Measurements from ENCODE around the gene TMEM170A.

DNA sequence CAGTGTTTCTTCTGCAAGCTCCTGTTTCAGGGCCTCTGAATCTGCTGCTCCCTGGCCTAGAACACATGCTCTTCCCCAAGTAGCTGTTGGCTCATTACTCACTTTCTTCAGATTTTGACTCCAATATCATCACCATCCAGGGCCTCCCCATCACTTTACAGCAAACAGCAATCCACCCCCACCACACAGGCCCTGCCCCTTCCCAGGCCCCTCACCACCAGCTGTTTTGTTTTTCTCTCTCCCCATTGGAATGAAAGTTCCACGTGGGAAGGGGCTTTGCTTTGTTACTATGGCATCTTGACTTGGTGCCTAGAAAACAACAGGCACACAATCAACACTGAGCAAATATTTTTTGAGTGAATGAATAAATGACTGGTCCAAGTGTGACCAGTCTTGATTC lies 4.0 kb downstream of the TMEM170A start:
- TF ChIP-seq POLR2AphosphoS5 (IDR thresholded peaks at IDR 0.05; ENCODE audit: low read depth, low read length) (no peak), SIN3A (IDR thresholded peaks at IDR 0.05; ENCODE audit: borderline replicate concordance, insufficient read depth, low read length) (no peak), TAF1 (IDR thresholded peaks at IDR 0.05; ENCODE audit: borderline replicate concordance, insufficient read depth, low read length) (no peak)
- TF ChIP-seq, protein P1, sequence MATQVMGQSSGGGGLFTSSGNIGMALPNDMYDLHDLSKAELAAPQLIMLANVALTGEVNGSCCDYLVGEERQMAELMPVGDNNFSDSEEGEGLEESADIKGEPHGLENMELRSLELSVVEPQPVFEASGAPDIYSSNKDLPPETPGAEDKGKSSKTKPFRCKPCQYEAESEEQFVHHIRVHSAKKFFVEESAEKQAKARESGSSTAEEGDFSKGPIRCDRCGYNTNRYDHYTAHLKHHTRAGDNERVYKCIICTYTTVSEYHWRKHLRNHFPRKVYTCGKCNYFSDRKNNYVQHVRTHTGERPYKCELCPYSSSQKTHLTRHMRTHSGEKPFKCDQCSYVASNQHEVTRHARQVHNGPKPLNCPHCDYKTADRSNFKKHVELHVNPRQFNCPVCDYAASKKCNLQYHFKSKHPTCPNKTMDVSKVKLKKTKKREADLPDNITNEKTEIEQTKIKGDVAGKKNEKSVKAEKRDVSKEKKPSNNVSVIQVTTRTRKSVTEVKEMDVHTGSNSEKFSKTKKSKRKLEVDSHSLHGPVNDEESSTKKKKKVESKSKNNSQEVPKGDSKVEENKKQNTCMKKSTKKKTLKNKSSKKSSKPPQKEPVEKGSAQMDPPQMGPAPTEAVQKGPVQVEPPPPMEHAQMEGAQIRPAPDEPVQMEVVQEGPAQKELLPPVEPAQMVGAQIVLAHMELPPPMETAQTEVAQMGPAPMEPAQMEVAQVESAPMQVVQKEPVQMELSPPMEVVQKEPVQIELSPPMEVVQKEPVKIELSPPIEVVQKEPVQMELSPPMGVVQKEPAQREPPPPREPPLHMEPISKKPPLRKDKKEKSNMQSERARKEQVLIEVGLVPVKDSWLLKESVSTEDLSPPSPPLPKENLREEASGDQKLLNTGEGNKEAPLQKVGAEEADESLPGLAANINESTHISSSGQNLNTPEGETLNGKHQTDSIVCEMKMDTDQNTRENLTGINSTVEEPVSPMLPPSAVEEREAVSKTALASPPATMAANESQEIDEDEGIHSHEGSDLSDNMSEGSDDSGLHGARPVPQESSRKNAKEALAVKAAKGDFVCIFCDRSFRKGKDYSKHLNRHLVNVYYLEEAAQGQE (IDR thresholded peaks at IDR 0.05; ENCODE audit: insufficient read depth in 1 of 2, low read depth in 2 of 2, low read length in 2 of 2), result no peak

Data from PFSK-1 (cell line).